C4-2B (cell line): ENCODE data around the gene FRAS1.

Source experiments
- H3K27ac ChIP-seq: fragments of 450-650 bp; 2 replicates; pipeline ENCODE4 v1.5.1; 2017
- ZFX ChIP-seq: fragments of 450-650 bp; IDR thresholded peaks from 2 replicates; pipeline ENCODE4 v1.6.1; 2017
- TF ChIP-seq, protein P1 (sequence below): fragments of 450-650 bp; conservative IDR thresholded peaks from 2 replicates; pipeline ENCODE4 v1.5.1; 2017; ENCODE audit warnings: mild to moderate bottlenecking

Gene FRAS1

DNA sequence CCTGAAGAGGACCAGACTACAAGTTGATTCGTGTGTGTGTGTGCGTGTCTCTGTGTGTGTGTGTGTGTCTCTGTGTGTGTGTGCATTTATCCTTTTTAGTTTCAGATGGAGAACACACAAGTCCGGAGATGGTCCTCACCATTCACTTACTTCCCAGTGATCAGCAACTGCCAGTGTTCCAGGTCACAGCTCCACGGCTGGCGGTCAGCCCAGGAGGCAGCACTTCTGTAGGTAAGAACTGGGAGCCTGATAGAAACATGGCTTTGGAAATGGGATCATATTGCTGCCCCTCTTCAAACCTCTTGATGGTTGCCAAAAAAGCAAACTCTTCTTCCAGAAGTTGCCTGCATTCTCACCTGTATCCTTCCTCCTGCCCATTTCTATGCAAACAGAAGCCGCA lies 371.9 kb downstream of the FRAS1 start:
- no peak overlapping the region for H3K27ac ChIP-seq
- TF ChIP-seq, protein P1, sequence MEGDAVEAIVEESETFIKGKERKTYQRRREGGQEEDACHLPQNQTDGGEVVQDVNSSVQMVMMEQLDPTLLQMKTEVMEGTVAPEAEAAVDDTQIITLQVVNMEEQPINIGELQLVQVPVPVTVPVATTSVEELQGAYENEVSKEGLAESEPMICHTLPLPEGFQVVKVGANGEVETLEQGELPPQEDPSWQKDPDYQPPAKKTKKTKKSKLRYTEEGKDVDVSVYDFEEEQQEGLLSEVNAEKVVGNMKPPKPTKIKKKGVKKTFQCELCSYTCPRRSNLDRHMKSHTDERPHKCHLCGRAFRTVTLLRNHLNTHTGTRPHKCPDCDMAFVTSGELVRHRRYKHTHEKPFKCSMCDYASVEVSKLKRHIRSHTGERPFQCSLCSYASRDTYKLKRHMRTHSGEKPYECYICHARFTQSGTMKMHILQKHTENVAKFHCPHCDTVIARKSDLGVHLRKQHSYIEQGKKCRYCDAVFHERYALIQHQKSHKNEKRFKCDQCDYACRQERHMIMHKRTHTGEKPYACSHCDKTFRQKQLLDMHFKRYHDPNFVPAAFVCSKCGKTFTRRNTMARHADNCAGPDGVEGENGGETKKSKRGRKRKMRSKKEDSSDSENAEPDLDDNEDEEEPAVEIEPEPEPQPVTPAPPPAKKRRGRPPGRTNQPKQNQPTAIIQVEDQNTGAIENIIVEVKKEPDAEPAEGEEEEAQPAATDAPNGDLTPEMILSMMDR: no peak
- no peak for TF ChIP-seq ZFX

DNA sequence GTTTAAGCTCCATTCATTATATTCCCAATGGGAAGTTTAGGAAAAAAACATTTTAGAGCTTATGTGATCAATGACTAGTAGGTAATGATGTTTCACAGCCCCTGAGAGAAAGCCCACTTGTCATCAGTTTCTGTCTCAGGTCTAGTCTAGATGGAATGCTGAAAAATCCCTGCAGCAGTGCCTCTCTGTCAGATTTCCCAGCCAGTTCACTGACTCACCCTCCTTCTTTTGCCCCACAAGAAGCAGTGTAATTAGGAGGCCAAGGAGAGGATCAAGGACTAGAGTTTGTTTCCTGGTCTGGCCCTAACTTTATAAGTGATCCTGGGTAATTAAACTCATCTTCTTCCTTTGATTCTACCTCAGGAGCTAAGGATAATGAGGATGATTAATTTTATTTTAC lies 375.8 kb downstream of the FRAS1 start:
- no peak overlapping the region for H3K27ac ChIP-seq
- TF ChIP-seq ZFX: no peak
- TF ChIP-seq, protein P1: no peak

DNA sequence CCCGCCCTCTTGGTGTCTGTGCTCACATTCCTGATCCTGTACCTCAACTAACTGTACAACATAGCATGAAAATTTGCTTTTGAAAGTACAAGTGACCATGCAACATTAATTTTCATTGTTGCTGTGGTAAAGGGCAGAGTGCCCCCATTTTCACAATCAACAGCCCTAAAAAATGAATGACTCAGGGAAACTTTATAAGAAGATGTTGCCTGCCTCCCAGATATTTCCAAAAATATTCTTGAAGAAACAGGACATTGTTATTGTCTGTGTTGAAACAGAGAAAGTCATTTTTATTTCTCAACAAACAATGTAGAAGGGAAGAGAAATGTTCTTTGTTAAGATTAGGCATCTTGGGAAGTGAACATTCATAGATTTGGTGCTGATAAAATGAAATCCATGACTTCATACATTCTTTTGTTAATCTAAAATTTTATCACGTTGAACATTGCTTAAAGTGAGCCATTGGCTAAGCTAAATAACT lies 380.5 kb downstream of the FRAS1 start:
- no peak overlapping the region for H3K27ac ChIP-seq
- TF ChIP-seq ZFX: no peak
- TF ChIP-seq, protein P1: no peak

DNA sequence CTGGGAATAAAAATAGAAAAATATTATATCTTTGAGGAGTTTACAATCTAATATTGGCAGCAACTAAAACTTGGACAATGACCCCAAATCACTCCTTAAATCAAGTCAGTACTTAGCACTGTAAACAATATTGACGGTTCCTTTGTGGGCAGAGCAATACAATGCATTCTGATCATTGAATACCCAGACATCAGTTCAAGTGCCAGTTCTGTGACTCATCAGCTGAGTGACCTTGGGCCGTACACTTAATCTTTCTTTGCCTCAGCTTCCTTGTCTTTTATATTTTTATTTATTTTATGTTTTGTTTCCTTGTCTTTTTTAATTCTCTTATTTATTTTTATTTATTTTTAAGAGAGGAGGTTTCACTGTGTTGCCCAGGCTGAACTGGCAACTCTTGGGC lies 382.2 kb downstream of the FRAS1 start:
- no peak overlapping the region for H3K27ac ChIP-seq
- TF ChIP-seq, protein P1: no peak

DNA sequence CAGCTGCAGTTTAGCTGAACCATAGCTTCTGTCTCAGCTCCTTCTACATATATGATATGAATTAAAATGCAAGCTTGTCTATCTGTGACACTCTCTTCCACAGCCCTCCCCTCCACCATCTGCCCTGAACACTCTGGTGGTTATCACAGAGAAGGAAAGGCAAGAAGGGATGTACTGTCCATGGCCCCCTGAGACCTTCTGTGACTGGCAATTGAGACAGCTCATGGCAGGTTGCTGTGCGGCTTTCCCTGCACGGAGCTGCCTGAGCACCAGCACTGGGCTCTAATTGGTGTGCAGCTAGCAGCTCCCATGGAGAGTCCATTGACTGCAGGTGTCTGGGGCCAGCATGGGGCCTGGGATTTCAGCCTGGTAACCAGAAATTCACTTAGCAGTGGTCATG lies 384.6 kb downstream of the FRAS1 start:
- TF ChIP-seq, protein P1: no peak
- TF ChIP-seq ZFX: no peak
- no peak overlapping the region for H3K27ac ChIP-seq

DNA sequence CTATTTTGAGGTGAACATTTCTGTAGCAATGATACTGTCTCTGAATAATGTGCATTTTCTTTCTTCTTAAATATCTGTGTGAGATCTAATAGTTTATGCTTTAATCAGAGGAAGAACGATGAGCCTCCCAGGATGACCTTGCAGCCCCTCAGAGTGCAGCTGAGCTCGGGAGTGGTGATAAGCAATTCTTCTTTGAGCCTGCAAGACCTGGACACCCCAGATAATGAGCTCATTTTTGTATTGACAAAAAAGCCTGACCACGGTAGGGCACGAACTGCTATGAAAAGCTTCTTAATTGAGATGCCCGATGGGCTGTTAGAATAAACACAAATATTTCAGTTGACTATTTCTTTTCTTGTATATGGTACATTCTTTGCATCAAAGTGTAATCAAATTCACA lies 389.5 kb downstream of the FRAS1 start:
- no peak overlapping the region for H3K27ac ChIP-seq
- TF ChIP-seq, protein P1: no peak
- TF ChIP-seq ZFX: no peak

DNA sequence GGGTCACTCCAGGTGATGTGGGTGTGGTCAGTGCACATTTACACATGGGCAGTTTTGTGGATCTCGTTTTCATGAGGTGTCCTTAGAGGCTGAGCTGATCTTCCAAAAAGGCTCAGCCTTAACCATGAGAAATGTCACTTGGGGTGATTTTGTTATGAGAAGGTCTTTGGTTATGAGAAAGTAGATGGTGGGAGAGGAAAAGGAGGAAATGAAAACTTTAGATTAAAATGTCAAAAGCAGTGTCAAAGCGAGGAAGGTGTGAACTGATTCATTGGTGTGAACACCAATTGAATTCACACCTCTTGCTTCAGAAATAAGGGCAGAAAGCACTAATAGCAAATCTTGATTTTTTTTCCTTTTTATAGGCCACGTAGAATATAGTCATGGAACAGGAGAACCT lies 394.3 kb downstream of the FRAS1 start:
- no peak overlapping the region for H3K27ac ChIP-seq
- no peak for TF ChIP-seq ZFX
- TF ChIP-seq, protein P1: no peak
